K562 (cell line): Measurements from ENCODE around the gene N4BP2. TPM values are rescaled to one million over a fixed set of nuclear protein-coding genes. Genes with fewer than 3 reads are reported as not detected.
"Not testable (repeated sequence)": the region's sequence is repeated elsewhere in the genome, so short reads cannot be mapped to it uniquely, and the experiment has no call there.

Experiments used
- ATAC-seq: fragments of 200-7000 bp; cut with Tn5 transposase; 3 replicates; pipeline ENCODE4 v1.9.1; 2020; ENCODE audit warnings: moderate library complexity
- BruUV-seq: library from RNA; stranded (reverse); fragments of 400-500 nt; replicated peaks from 2 replicates; lab custom pipeline; 2021; lab: Mats Ljungman, UMichigan
- CTCF ChIA-PET: fragments of 300-600 bp; formaldehyde crosslinking; extraction: SDS; loops from one replicate; lab custom pipeline; 2021; ENCODE audit warnings: low intra/inter-chr PET ratio; lab: Yijun Ruan, JAX
- POLR2A ChIA-PET: fragments of 300-600, 350-650 bp; sonication (Branson Sonifier 250); formaldehyde crosslinking; extraction: SDS; loops from one replicate; lab custom pipeline; 2021; ENCODE audit warnings: antibody characterized with exemption, inconsistent platforms; lab: Yijun Ruan, JAX
- DNase-seq, 4 experiments: peaks; one replicate each; pipeline versions ENCODE4 v3.0.0 to v3.0.0-alpha.2; 2011 to 2018; ENCODE audit warnings: low spot score in 3 of 4, mixed read lengths in 3 of 4; ENCODE audit errors: extremely low read depth in 1 of 4
- FAIRE-seq: peaks from 2 replicates; lab custom pipeline; 2011; peaks lifted over from hg19 to GRCh38; lab: Jason Lieb, UNC
- H2AFZ ChIP-seq: 2 replicates; pipeline ENCODE4 v1.6.0; 2011; ENCODE audit warnings: low read depth, low read length, control low read depth, inconsistent platforms
- H3K27ac ChIP-seq: fragments of 200-600 bp; 3 replicates; pipeline ENCODE4 v1.8.0; 2011; ENCODE audit warnings: low read depth, mild to moderate bottlenecking, control low read depth, inconsistent platforms, low read length, moderate library complexity, mixed read lengths; ENCODE audit errors: extremely low read depth
- H3K27me3 ChIP-seq, 2 experiments: fragments of 300-600 bp in 1 of 2; 2 replicates in 1 of 2; 3 replicates in 1 of 2; pipeline versions ENCODE4 v1.6.0 to v1.8.0; 2011; ENCODE audit warnings: inconsistent platforms in 2 of 2, low read length in 2 of 2, mild to moderate bottlenecking in 1 of 2, mixed read lengths in 1 of 2, moderate library complexity in 1 of 2; ENCODE audit not compliant: control insufficient read depth in 2 of 2, insufficient read depth in 2 of 2
- H3K36me3 ChIP-seq: fragments of 300-600 bp; 3 replicates; pipeline ENCODE4 v1.8.0; 2011; ENCODE audit warnings: mild to moderate bottlenecking, low read length, inconsistent platforms; ENCODE audit not compliant: control insufficient read depth, insufficient read depth
- H3K4me1 ChIP-seq, 2 experiments: fragments of 200-600 bp in 1 of 2; replicated peaks in 1 of 2; 2 replicates in 1 of 2; 3 replicates in 1 of 2; pipeline versions ENCODE4 v1.5.1 to v1.8.0; 2011; ENCODE audit warnings: inconsistent platforms in 2 of 2, low read length in 2 of 2, mild to moderate bottlenecking in 1 of 2, mixed read lengths in 1 of 2, moderate library complexity in 1 of 2; ENCODE audit not compliant: control insufficient read depth in 2 of 2, insufficient read depth in 2 of 2
- H3K4me2 ChIP-seq: 2 replicates; pipeline ENCODE4 v1.6.1; 2011; ENCODE audit warnings: low read length, control low read depth, inconsistent platforms, mixed read lengths; ENCODE audit not compliant: insufficient read depth
- H3K4me3 ChIP-seq: fragments of 200-600 bp; sonication (generic), shearing (Covaris generic); 2 replicates; pipeline ENCODE4 v1.5.1; 2016; ENCODE audit warnings: control low read depth, inconsistent platforms
- H3K79me2 ChIP-seq: fragments of 200-600 bp; 3 replicates; pipeline ENCODE4 v1.8.0; 2011; ENCODE audit warnings: low read length, inconsistent platforms; ENCODE audit not compliant: control insufficient read depth, insufficient read depth
- H3K9ac ChIP-seq, 2 experiments: 2 replicates each; pipeline versions ENCODE4 v1.6.0 to v1.6.1; 2011; ENCODE audit warnings: low read depth in 2 of 2, low read length in 2 of 2, control low read depth in 1 of 2, inconsistent platforms in 1 of 2, mild to moderate bottlenecking in 1 of 2, mixed read lengths in 1 of 2; ENCODE audit not compliant: insufficient read depth in 1 of 2
- H3K9me1 ChIP-seq: one replicate; pipeline ENCODE4 v1.6.0; 2011; ENCODE audit warnings: inconsistent platforms, mild to moderate bottlenecking, low read length, moderate library complexity; ENCODE audit not compliant: control insufficient read depth, insufficient read depth
- H3K9me3 ChIP-seq: replicated peaks from 2 replicates; pipeline ENCODE4 v1.5.1; 2011; ENCODE audit warnings: low read depth, low read length, inconsistent platforms; ENCODE audit not compliant: control insufficient read depth, insufficient read depth
- H4K20me1 ChIP-seq: replicated peaks from 2 replicates; pipeline ENCODE4 v1.6.1; 2011; ENCODE audit warnings: low read length, inconsistent platforms, mixed read lengths; ENCODE audit not compliant: control insufficient read depth, insufficient read depth
- BMI1 ChIP-seq: fragments of 150-350 bp; IDR thresholded peaks from 2 replicates; pipeline ENCODE4 v1.6.1; 2014; ENCODE audit warnings: low read length
- KDM2B ChIP-seq: fragments of 250-450 bp; sonication (Bioruptor Pico); IDR thresholded peaks from 2 replicates; pipeline ENCODE4 v1.8.0; 2021; ENCODE audit warnings: mild to moderate bottlenecking, moderate library complexity
- ZNF133 ChIP-seq: fragments of 250-450 bp; sonication (Bioruptor Pico); IDR thresholded peaks from 2 replicates; pipeline ENCODE4 v1.4.0; 2020; ENCODE audit warnings: mild to moderate bottlenecking
- WGBS: fragments of 100-300 bp; shearing (Covaris generic); methylation state at CpG from one replicate; pipeline ENCODE4 v1.1.6; 2016; ENCODE audit warnings: low coverage, mixed read lengths; ENCODE audit not compliant: insufficient coverage; ENCODE audit errors: missing lambda C conversion rate; 5-methylcytosine and 5-hydroxymethylcytosine counted together
- in situ Hi-C: fragments of 300-500 bp; cut with MboI; formaldehyde crosslinking; loops from 4 replicates; pipeline ENCODE4 v1.15.0; 2018; ENCODE audit warnings: inconsistent platforms, mixed read lengths
- intact Hi-C: fragments of 100-400 bp; cut with micrococcal nuclease; formaldehyde crosslinking; loops from 2 replicates; pipeline ENCODE4 v1.14.2; 2022
- polyA plus RNA-seq, 8 experiments: library from polyadenylated mRNA; depleted of rRNA in 4 of 8; stranded (reverse) in 5 of 8; unstranded in 3 of 8; fragments of >200 nt; fragmentation: Nextera tagmentation in 2 of 8; fragmentation: Illumina TruSeq in 1 of 8; extraction: Ambion mirVana in 2 of 8; extraction: Trizol in 1 of 8; gene quantifications; 2 replicates each; pipeline versions ENCODE4 v1.2.1 to v1.2.3, GENCODE V29; 2011 to 2014; ENCODE audit warnings: inconsistent platforms in 1 of 8, missing spikeins in 1 of 8
- total RNA-seq, 7 experiments: library from RNA; depleted of rRNA in 6 of 7; stranded (reverse); fragments of >200 nt in 6 of 7; fragmentation: Illumina TruSeq in 2 of 7; extraction: Trizol in 2 of 7; gene quantifications; 2 replicates each; pipeline versions ENCODE4 v1.2.1 to v1.2.3, GENCODE V29; 2011 to 2021; ENCODE audit warnings: low replicate concordance in 1 of 7
- TF ChIP-seq, protein P1 (sequence below): fragments of 250-450 bp; sonication (Bioruptor Pico); IDR thresholded peaks from 2 replicates; pipeline ENCODE4 v1.5.0; 2022; ENCODE audit warnings: mild to moderate bottlenecking
- TF ChIP-seq, protein P2 (sequence below), 2 experiments: fragments of 450-650 bp; conservative IDR thresholded peaks; 2 replicates each; pipeline ENCODE4 v1.6.1; 2017; ENCODE audit warnings: mild to moderate bottlenecking in 2 of 2, moderate library complexity in 2 of 2
- TF ChIP-seq, protein P3 (sequence below), 2 experiments: IDR thresholded peaks; 2 replicates each; pipeline ENCODE4 v1.6.1; 2012; ENCODE audit warnings: improper control_type of control experiment in 2 of 2, low read depth in 2 of 2, low read length in 2 of 2, borderline replicate concordance in 1 of 2

The N4BP2 gene
- total and polyA plus RNA-seq, 9 of the 15 experiments (the other 6 are each of a cell fraction or from before 2014, with no cell fraction given), result 2.7 to 12.6 (median 7.6) TPM

DNA sequence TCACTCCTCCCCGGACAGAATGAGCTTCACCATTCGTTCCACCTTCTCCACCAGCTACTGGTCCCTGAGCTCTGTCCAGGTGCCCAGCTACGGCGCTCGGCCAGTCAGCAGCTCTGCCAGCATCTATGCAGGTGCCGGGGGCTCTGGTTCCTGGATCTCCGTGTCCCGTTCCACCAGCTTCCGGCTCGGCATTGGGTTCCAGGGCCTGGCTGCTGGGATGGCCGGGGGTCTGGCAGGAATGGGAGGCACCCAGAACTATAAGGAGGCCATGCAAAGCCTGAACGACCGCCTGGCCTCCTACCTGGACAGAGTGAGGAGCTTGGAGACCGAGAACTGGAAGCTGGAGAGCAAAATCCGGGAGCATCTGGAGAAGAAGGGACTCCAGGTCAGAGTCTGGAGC, 36.4 kb upstream of the N4BP2 start (continued):
- TF ChIP-seq, protein P1, sequence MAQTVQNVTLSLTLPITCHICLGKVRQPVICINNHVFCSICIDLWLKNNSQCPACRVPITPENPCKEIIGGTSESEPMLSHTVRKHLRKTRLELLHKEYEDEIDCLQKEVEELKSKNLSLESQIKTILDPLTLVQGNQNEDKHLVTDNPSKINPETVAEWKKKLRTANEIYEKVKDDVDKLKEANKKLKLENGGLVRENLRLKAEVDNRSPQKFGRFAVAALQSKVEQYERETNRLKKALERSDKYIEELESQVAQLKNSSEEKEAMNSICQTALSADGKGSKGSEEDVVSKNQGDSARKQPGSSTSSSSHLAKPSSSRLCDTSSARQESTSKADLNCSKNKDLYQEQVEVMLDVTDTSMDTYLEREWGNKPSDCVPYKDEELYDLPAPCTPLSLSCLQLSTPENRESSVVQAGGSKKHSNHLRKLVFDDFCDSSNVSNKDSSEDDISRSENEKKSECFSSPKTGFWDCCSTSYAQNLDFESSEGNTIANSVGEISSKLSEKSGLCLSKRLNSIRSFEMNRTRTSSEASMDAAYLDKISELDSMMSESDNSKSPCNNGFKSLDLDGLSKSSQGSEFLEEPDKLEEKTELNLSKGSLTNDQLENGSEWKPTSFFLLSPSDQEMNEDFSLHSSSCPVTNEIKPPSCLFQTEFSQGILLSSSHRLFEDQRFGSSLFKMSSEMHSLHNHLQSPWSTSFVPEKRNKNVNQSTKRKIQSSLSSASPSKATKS (CRISPR knock-in tag), result no peak
- TF ChIP-seq, protein P2, sequence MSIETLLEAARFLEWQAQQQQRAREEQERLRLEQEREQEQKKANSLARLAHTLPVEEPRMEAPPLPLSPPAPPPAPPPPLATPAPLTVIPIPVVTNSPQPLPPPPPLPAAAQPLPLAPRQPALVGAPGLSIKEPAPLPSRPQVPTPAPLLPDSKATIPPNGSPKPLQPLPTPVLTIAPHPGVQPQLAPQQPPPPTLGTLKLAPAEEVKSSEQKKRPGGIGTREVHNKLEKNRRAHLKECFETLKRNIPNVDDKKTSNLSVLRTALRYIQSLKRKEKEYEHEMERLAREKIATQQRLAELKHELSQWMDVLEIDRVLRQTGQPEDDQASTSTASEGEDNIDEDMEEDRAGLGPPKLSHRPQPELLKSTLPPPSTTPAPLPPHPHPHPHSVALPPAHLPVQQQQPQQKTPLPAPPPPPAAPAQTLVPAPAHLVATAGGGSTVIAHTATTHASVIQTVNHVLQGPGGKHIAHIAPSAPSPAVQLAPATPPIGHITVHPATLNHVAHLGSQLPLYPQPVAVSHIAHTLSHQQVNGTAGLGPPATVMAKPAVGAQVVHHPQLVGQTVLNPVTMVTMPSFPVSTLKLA (conservative IDR thresholded peaks at IDR 0.05), result no peak
- TF ChIP-seq, protein P3, sequence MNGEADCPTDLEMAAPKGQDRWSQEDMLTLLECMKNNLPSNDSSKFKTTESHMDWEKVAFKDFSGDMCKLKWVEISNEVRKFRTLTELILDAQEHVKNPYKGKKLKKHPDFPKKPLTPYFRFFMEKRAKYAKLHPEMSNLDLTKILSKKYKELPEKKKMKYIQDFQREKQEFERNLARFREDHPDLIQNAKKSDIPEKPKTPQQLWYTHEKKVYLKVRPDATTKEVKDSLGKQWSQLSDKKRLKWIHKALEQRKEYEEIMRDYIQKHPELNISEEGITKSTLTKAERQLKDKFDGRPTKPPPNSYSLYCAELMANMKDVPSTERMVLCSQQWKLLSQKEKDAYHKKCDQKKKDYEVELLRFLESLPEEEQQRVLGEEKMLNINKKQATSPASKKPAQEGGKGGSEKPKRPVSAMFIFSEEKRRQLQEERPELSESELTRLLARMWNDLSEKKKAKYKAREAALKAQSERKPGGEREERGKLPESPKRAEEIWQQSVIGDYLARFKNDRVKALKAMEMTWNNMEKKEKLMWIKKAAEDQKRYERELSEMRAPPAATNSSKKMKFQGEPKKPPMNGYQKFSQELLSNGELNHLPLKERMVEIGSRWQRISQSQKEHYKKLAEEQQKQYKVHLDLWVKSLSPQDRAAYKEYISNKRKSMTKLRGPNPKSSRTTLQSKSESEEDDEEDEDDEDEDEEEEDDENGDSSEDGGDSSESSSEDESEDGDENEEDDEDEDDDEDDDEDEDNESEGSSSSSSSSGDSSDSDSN (IDR thresholded peaks at IDR 0.05; ENCODE audit: borderline replicate concordance in 1 of 2, low read depth in 2 of 2, low read length in 2 of 2), result no peak
- TF ChIP-seq ZNF133 (CRISPR knock-in tag) (no peak), BMI1 (no peak), KDM2B (no peak)

DNA sequence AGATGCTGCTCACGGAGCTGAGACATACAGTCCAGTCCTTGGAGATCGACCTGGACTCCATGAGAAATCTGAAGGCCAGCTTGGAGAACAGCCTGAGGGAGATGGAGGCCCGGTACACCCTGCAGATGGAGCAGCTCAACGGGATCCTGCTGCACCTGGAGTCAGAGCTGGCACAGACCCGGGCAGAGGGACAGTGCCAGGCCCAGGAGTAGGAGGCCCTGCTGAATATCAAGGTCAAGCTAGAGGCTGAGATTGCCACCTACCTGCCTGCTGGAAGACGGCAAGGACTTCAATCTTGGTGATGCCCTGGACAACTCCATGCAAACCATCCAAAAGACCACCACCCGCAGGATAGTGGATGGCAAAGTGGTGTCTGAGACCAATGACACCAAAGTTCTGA, 35.5 kb upstream of the N4BP2 start:
- in situ Hi-C loops, H2AFZ ChIP-seq, H3K4me3 ChIP-seq, H3K9me3 ChIP-seq, H3K27ac ChIP-seq, ATAC-seq, intact Hi-C loops, DNase-seq, H3K27me3 ChIP-seq, H3K36me3 ChIP-seq, H3K79me2 ChIP-seq, H3K9ac ChIP-seq, BruUV-seq, FAIRE-seq, H4K20me1 ChIP-seq, H3K9me1 ChIP-seq, H3K4me2 ChIP-seq, H3K4me1 ChIP-seq, CTCF ChIA-PET: not testable (repeated sequence)
- 12% methylated on average over 6 of the region's 7 CpGs for WGBS
- POLR2A ChIA-PET, result interaction anchor here (1.0 to 1.4 kb wide), 3 partner anchors 17 to 37 kb away, joined by 3 to 6 read pairs (median 3); no protein-coding TSS in a partner anchor

DNA sequence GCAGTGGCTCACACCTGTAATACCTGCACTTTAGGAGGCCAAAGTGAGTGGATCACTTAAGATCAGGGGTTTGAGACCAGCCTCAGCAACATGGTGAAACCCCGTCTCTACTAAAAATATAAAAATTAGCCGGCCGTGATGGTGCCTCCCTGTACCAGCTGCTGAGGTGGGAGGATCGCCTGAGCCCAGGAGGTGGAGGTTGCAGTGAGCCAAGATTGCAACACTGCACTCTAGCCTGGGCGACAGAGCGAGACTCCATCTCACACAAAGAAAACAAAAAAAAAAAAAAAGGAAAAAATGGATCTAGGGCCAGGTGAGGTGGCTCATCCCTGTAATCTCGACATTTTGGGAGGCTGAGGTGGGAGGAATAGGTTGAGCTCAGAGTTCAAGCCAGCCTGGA, 32.6 kb upstream of the N4BP2 start:
- in situ Hi-C loops, H3K4me1 ChIP-seq, POLR2A ChIA-PET: not testable (repeated sequence)

More for the DNA sequence above, 32.6 kb upstream of the N4BP2 start:
- H3K27ac ChIP-seq, H3K4me3 ChIP-seq, BruUV-seq, H4K20me1 ChIP-seq, H3K79me2 ChIP-seq, H3K9me1 ChIP-seq, ATAC-seq, H2AFZ ChIP-seq, H3K9me3 ChIP-seq, DNase-seq, CTCF ChIA-PET, H3K4me2 ChIP-seq, H3K36me3 ChIP-seq, H3K9ac ChIP-seq, FAIRE-seq, H3K27me3 ChIP-seq, intact Hi-C loops: not testable (repeated sequence)
- WGBS, result 34% methylated on average over 7 of the region's 7 CpGs
